HAP-1 (cell line): Measurements from ENCODE around the gene COX18.

Source experiments
- DNase-seq, 2 experiments: peaks; one replicate each; pipeline ENCODE4 v3.0.0-alpha.2; 2016 to 2020; ENCODE audit warnings: low spot score in 2 of 2
- H3K27me3 ChIP-seq: fragments of 250-450 bp; sonication (Bioruptor Pico); 2 replicates; pipeline ENCODE4 v1.5.1; 2020; ENCODE audit warnings: low read depth, mild to moderate bottlenecking, moderate library complexity
- H3K36me3 ChIP-seq: fragments of 250-450 bp; sonication (Bioruptor Pico); replicated peaks from 2 replicates; pipeline ENCODE4 v1.5.1; 2020; ENCODE audit warnings: mild to moderate bottlenecking
- H3K4me1 ChIP-seq: fragments of 250-450 bp; sonication (Bioruptor Pico); 2 replicates; pipeline ENCODE4 v1.5.1; 2020; ENCODE audit warnings: mild to moderate bottlenecking
- H3K4me3 ChIP-seq: fragments of 250-450 bp; sonication (Bioruptor Pico); 2 replicates; pipeline ENCODE4 v1.5.1; 2020; ENCODE audit warnings: mild to moderate bottlenecking, moderate library complexity
- H3K9me3 ChIP-seq: fragments of 250-450 bp; sonication (Bioruptor Pico); 2 replicates; pipeline ENCODE4 v1.5.1; 2020; ENCODE audit warnings: mild to moderate bottlenecking, moderate library complexity
- in situ Hi-C: fragments of 300-500 bp; cut with MboI; formaldehyde crosslinking; loops from 3 replicates; pipeline ENCODE4 v1.14.3; 2020; ENCODE audit warnings: low sequenced_read_pairs, inconsistent platforms, mixed read lengths

Gene COX18

GRCh38 chr4:73021634-73022033 lies 47.9 kb downstream of the COX18 start:
- no peaks in the 10 kb centered on the region for H3K27me3 ChIP-seq
- peak; percentile 10 to 27 for DNase-seq
- no peaks in the 10 kb centered on the region for H3K9me3 ChIP-seq
- in situ Hi-C loops = loop anchor here (25.0 kb wide), 2 partner anchors 509 to 709 kb away; no protein-coding TSS in a partner anchor
- no peaks in the 10 kb centered on the region for H3K36me3 ChIP-seq
- H3K4me3 ChIP-seq = no peak overlapping the region
- H3K4me1 ChIP-seq = no peaks in the 10 kb centered on the region

GRCh38 chr4:73019462-73020047 lies 50.0 kb downstream of the COX18 start:
- no peaks in the 10 kb centered on the region for H3K4me1 ChIP-seq
- H3K27me3 ChIP-seq = no peaks in the 10 kb centered on the region
- in situ Hi-C loops = loop anchor here (25.0 kb wide), 2 partner anchors 507 to 707 kb away; no protein-coding TSS in a partner anchor
- H3K9me3 ChIP-seq = no peaks in the 10 kb centered on the region
- DNase-seq = peak; percentile 33 to 58
- no peaks in the 10 kb centered on the region for H3K36me3 ChIP-seq
- H3K4me3 ChIP-seq = no peak overlapping the region

- no peaks in the 10 kb centered on the region for H3K9me3 ChIP-seq
- in situ Hi-C loops = loop anchor here (25.0 kb wide), 2 partner anchors 506 to 706 kb away; no protein-coding TSS in a partner anchor
- no peak overlapping the region for H3K4me3 ChIP-seq
- no peaks in the 10 kb centered on the region for H3K27me3 ChIP-seq
- H3K4me1 ChIP-seq = no peaks in the 10 kb centered on the region
- H3K36me3 ChIP-seq = no peaks in the 10 kb centered on the region
- DNase-seq = no peak
These were observed 50.9 kb downstream of the COX18 start for GRCh38 chr4:73018595-73018994.

GRCh38 chr4:73013310-73013709 lies 56.2 kb downstream of the COX18 start:
- in situ Hi-C loops = loop anchor here (25.0 kb wide), 2 partner anchors 501 to 701 kb away; no protein-coding TSS in a partner anchor
- Histone ChIP-seq H3K4me3 (no peak overlapping the region), H3K27me3 (no peaks in the 10 kb centered on the region), H3K4me1 (no peaks in the 10 kb centered on the region), H3K36me3 (no peaks in the 10 kb centered on the region), H3K9me3 (no peaks in the 10 kb centered on the region)
- DNase-seq = no peak

GRCh38 chr4:73012673-73013072 lies 56.8 kb downstream of the COX18 start:
- in situ Hi-C loops = loop anchor here (25.0 kb wide), 2 partner anchors 500 to 700 kb away; no protein-coding TSS in a partner anchor
- no peaks in the 10 kb centered on the region for H3K27me3 ChIP-seq

GRCh38 chr4:73011629-73011985 lies 57.9 kb downstream of the COX18 start:
- Histone ChIP-seq H3K4me1 (no peaks in the 10 kb centered on the region), H3K27me3 (no peaks in the 10 kb centered on the region; the same call in 1 of the 2 replicates), H3K36me3 (no peaks in the 10 kb centered on the region), H3K9me3 (no peaks in the 10 kb centered on the region), H3K4me3 (no peak overlapping the region)
- no peak for DNase-seq
- in situ Hi-C loops = loop anchor here (25.0 kb wide), 2 partner anchors 499 to 699 kb away; no protein-coding TSS in a partner anchor

More at GRCh38 chr4:73012673-73013072, 56.8 kb downstream of the COX18 start:
- no peak overlapping the region for H3K4me3 ChIP-seq
- DNase-seq = no peak
- no peaks in the 10 kb centered on the region for H3K36me3 ChIP-seq
- no peaks in the 10 kb centered on the region for H3K4me1 ChIP-seq
- no peaks in the 10 kb centered on the region for H3K9me3 ChIP-seq

GRCh38 chr4:73010789-73011628 lies 58.5 kb downstream of the COX18 start:
- no peak overlapping the region for H3K4me3 ChIP-seq
- no peaks in the 10 kb centered on the region for H3K4me1 ChIP-seq
- DNase-seq = no peak
- no peaks in the 10 kb centered on the region for H3K9me3 ChIP-seq
- in situ Hi-C loops = loop anchor here (25.0 kb wide), 2 partner anchors 499 to 699 kb away; no protein-coding TSS in a partner anchor
- H3K27me3 ChIP-seq = no peaks in the 10 kb centered on the region; the same call in 1 of the 2 replicates
- H3K36me3 ChIP-seq = no peaks in the 10 kb centered on the region

GRCh38 chr4:73007526-73008100 lies 61.9 kb downstream of the COX18 start:
- H3K36me3 ChIP-seq = no peaks in the 10 kb centered on the region
- in situ Hi-C loops = loop anchor here (25.0 kb wide), 2 partner anchors 495 to 695 kb away; no protein-coding TSS in a partner anchor

GRCh38 chr4:73006286-73006990 lies 63.1 kb downstream of the COX18 start:
- in situ Hi-C loops = loop anchor here (25.0 kb wide), 2 partner anchors 494 to 694 kb away; no protein-coding TSS in a partner anchor
- DNase-seq = no peak
- Histone ChIP-seq H3K27me3 (no peaks in the 10 kb centered on the region; the same call in 1 of the 2 replicates), H3K36me3 (no peaks in the 10 kb centered on the region), H3K9me3 (no peaks in the 10 kb centered on the region), H3K4me3 (no peak overlapping the region), H3K4me1 (no peaks in the 10 kb centered on the region)

More at GRCh38 chr4:73007526-73008100, 61.9 kb downstream of the COX18 start:
- no peaks in the 10 kb centered on the region for H3K4me1 ChIP-seq
- H3K4me3 ChIP-seq = no peak overlapping the region
- H3K9me3 ChIP-seq = no peaks in the 10 kb centered on the region
- H3K27me3 ChIP-seq = no peaks in the 10 kb centered on the region; the same call in 1 of the 2 replicates
- DNase-seq = no peak

GRCh38 chr4:73005514-73005913 lies 64.0 kb downstream of the COX18 start:
- no peaks in the 10 kb centered on the region for H3K36me3 ChIP-seq
- in situ Hi-C loops = loop anchor here (25.0 kb wide), 2 partner anchors 493 to 693 kb away; no protein-coding TSS in a partner anchor
- H3K4me1 ChIP-seq = no peaks in the 10 kb centered on the region
- H3K27me3 ChIP-seq = no peaks in the 10 kb centered on the region; the same call in 1 of the 2 replicates
- no peak overlapping the region for H3K4me3 ChIP-seq
- no peak for DNase-seq
- no peaks in the 10 kb centered on the region for H3K9me3 ChIP-seq
